GM19395 (cell line): Measurements from ENCODE around the gene TM4SF4.

Experiments used
- ATAC-seq: cut with Tn5 transposase; IDR thresholded peaks from one replicate; pipeline ENCODE4 v1.9.1; 2021; ENCODE audit warnings: mild to moderate bottlenecking, moderate library complexity; ENCODE audit not compliant: unreplicated experiment

TM4SF4 gene

DNA sequence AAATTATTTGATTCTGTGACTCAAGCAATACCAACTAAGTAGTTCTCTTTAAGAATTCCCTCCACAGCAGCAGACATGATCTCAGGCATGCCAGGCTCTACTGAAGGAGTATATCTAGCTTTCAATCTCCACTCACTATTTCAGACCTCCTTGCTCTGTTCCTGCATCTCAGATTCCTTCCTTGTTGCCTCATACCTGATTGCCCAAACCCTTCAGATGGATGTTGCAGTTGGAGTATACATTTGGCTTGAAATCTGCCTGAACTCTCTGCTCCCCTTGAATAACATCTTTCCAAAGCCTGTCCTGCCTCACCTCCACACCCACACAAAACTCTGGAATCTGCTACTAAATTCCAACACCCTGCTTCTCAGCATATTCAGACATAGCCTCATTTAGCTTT is 19.8 kb upstream of the TM4SF4 start:
- no peak for ATAC-seq

- ATAC-seq, result no peak
These were observed 19.1 kb upstream of the TM4SF4 start for GRCh38 chr3:149455366-149455765.

DNA sequence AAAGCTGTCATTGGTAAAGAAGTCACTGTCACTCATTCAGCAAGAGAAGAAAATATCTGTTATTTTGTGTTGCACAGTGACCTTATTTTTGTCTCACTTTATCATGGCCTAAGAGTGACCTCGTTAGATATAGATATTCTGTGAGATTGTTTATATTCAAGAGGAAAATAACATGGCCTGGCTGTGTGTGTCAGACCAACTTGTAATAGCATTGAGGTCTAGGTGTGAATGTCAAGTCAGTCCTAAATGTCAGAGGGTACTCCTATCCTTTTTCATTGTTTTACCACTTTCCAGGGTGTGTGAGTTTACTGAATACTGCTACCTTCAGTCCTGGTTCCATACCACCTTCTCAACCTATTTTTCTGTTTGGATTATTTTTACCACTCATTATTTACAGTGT is 18.5 kb upstream of the TM4SF4 start:
- ATAC-seq, result no peak

DNA sequence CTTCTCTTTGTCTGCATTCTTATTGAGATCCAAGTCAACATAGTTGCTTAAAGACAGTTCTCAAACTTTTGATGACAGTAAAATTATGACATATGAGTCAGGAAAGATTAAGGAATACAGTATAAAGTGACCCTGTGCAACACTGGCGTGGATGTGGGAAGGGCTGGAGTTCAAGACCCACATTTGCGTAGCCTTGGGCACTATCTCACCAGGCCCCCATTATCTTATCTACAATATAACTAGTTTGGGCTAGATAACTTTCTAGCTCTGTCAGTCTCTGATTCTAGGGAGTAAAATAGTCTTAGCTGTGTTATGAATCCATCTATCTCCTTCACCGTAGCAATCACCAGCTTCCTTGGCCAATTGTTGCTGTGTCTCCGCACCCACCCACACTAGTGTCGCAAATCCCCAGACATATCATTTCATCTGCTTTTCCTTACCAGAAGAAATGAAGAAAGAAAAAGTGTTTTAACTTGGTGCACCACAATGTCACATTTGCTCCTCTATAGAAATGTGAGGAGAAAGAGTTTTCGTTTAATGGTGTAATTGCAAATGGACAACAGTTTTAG is 14.9 kb upstream of the TM4SF4 start:
- no peak for ATAC-seq

GRCh38 chr3:149460117-149460516 is 14.4 kb upstream of the TM4SF4 start:
- no peak for ATAC-seq

DNA sequence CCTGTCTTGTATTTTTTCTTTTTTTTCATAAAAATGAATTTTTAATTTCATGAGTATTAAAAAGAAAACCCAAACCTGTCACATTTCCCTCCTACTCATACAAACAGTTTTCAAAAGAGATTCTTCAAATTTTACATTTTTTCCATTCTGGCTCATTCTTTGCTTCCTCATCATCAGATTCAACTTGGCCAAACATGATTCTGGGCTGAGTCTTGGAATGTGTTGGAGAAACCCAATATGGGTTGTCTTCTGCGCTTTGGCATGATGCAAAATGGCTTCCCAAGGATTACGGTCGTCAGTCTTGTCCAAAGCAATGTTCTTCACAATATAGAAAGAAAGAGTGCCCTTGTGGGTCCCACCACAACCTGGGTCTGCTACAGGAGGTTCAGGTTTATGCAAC is 12.4 kb upstream of the TM4SF4 start:
- ATAC-seq, result no peak

GRCh38 chr3:149462581-149463011 is 11.9 kb upstream of the TM4SF4 start:
- ATAC-seq, result no peak

GRCh38 chr3:149463921-149464320 is 10.6 kb upstream of the TM4SF4 start:
- no peak for ATAC-seq

GRCh38 chr3:149464542-149465328 is 9.8 kb upstream of the TM4SF4 start:
- ATAC-seq, result no peak

GRCh38 chr3:149465351-149465883 is 9.1 kb upstream of the TM4SF4 start:
- no peak for ATAC-seq

DNA sequence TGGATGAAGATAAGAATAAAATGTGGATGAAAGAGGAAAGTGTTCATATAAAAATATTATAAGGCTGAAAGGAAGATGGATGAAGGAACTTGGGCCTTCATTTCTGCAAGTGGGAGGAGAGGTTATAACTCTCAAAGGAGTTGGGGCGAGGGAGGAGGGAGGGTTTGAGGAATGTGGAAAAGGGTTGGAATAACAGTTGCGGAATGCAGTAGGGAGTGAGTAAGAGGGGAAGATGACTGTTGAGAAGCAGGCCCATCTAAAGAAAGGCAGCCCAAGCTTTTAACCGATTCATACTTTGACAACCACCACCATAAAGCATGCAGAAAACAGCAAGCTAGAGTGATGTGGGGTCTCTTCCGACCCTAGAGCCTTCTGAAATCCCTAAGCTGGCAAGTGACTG is 8.3 kb upstream of the TM4SF4 start:
- no peak for ATAC-seq

- ATAC-seq, result peak; percentile 92
These were observed 5.8 kb upstream of the TM4SF4 start for GRCh38 chr3:149468504-149469212.

GRCh38 chr3:149470381-149470780 is 4.1 kb upstream of the TM4SF4 start:
- ATAC-seq, result no peak

GRCh38 chr3:149472030-149472797 is 2.3 kb upstream of the TM4SF4 start:
- no peak for ATAC-seq

DNA sequence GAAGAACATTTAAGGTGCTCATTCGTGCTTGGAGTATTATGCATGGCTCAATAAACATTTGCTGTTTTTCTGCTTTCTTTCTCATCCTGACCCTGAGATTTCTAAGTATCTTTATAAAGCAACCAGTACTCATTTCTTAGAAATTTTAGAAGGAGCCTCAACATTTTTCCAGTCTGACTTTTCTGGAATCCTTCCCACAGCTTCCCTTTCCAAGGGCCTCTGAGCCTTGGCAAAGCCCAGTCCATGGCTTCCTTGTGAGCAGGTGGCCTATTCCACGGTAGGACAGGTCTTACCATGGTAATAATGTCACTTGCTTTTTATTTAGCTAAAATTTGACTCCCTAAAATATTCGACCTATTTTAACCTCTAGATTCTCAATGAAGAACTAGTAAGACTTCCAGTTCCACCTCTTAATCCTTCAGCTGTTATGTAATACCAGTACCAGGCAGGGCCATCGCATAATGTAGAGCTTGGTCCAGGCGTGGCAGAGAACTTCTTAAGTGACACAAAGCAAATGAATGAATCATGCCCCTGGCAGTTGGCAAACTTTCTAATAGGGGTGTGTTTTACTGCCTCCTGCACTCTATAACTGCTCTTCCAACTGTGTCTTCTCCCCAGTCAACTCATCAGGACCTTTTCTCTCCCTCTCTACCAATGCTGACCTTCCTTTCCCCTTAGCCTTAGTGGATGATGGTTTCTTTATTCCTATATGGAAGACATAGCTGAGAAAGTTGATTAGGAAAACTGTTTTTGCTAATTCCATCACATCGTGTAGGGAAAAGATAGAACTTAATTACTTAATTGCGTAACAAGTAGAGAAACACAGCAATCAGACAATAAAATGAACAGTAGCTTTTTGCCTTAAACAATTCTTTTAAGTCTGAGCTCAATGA is 894 bp upstream of the TM4SF4 start:
- ATAC-seq, result no peak

- ATAC-seq, result no peak
These were observed 1.1 kb downstream of the TM4SF4 start for GRCh38 chr3:149475451-149476060.

- ATAC-seq, result no peak
These were observed 1.7 kb downstream of the TM4SF4 start for GRCh38 chr3:149476225-149476624.

DNA sequence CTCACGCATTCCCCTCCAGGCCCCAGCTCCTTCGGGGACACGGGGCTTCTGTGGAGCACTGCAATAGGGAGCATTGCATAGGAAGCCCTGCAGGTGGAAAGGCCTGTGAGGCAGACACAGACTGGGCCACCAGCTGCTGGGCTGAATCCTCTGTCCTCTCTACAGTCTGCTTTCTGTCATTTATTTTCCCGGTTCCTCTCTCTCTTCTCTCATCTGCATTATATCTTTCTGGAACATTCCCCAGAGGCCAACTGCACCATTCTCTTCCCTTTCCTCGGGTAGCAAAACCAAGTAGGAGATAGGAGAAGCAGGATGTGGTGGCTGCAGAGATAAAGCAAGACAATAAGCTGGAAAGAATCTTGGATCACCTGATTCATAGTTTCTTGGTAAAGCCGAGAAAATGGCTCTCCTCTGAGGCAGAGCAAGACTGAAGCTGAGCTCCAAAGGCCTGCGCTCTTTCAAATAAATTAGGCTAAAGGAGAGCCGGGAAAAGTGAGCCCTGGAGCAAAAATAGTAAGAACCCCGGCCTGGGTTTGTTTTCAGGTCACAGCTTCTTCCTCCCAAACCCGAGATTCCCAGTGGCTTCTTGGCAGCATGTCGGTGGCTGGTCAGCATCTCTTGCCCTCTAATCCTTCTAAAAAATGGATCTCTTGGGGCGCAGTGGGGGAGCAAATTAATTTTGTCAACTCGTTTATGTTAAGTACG is 5.3 kb downstream of the TM4SF4 start:
- ATAC-seq, result no peak
